ENCODE data around the gene MORN3. TPM values are rescaled to one million over a fixed set of nuclear protein-coding genes. Genes with fewer than 3 reads are reported as not detected.

The MORN3 gene
- total RNA-seq, 1 experiment from 2014 or later: 0.34 TPM

DNA sequence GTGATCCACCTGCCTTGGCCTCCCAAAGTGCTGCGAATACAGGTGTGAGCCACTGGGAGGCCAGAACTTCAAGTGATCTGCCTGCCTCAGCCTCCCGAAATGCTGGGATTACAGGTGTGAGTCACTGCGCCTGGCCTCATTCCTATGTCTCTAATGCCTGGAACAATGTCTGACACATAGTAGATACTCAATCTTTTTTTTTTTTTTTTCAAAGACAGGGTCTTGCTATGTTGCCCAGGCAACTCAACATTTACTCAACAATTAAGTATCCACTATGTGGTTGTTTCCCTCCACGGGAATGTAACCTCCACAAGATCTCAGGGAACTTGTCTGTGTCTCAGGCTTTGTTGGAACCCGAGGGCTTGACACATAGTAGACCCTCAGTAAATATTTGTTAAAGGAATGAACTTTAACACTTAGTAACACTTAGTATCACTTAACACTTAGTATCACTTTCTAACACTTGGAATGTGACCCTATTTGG lies 40.1 kb upstream of the MORN3 start:
- no peaks in the 10 kb centered on the region for H3K36me3 ChIP-seq (ENCODE audit: control insufficient read depth in 1 of 2, insufficient read depth in 2 of 2, low read length in 2 of 2)
- RAD21 ChIA-PET (ENCODE audit: low non-redundant PET in 1 of 2, low total read pairs in 2 of 2, uncharacterized antibody in 2 of 2, unreplicated experiment in 2 of 2): no interaction called here
- CTCF ChIA-PET: no interaction called here
- POLR2A ChIA-PET: no interaction called here
- no TSS peak for BruUV-seq (replicated peaks)
- H3K79me2 ChIP-seq (ENCODE audit: insufficient read depth, low read length): peaks cover 19% of the 10 kb centered on the region
- H3K9me2 ChIP-seq (ENCODE audit: insufficient read depth): no peaks in the 10 kb centered on the region
- ATAC-seq: peak; percentile 18
- H3K27ac ChIP-seq (ENCODE audit: low read depth, low read length): no peak overlapping the region
- H3K27me3 ChIP-seq (ENCODE audit: insufficient read depth, low read length): no peaks in the 10 kb centered on the region
- intact Hi-C loops (cut with micrococcal nuclease): no loop called here
- H2AFZ ChIP-seq (ENCODE audit: low read depth, low read length, poor library complexity, severe bottlenecking): no peak overlapping the region
- peaks cover 10 to 42% of the 10 kb centered on the region in 2 experiments; a peak in 3 of 4 replicates for H3K4me1 ChIP-seq (ENCODE audit: control insufficient read depth in 1 of 2, insufficient read depth in 2 of 2, low read length in 2 of 2)
- no peaks in the 10 kb centered on the region for H4K20me1 ChIP-seq (ENCODE audit: insufficient read depth)
- H3K9me3 ChIP-seq (ENCODE audit: control insufficient read depth in 1 of 2, insufficient read depth in 1 of 2, low read depth in 1 of 2, low read length in 2 of 2): no peaks in the 10 kb centered on the region
- DNase-seq (ENCODE audit: low read depth, low spot score): peak; percentile 51
- H3K9ac ChIP-seq (ENCODE audit: low read length): no peak overlapping the region
- H3K4me2 ChIP-seq (ENCODE audit: low read length): peak overlapping the region; percentile 9
- no peak overlapping the region for H3K4me3 ChIP-seq (replicated peaks in 1 of 2; ENCODE audit: low read depth in 1 of 2, low read length in 2 of 2)
- peak; percentile 41; the same call in 1 of the 2 replicates for TF ChIP-seq JUND (IDR thresholded peaks at IDR 0.05)
- TF ChIP-seq SIN3A (IDR thresholded peaks at IDR 0.05; ENCODE audit: low read depth): no peak
- TF ChIP-seq RAD21 (IDR thresholded peaks at IDR 0.05; ENCODE audit: low read depth): no peak
- no peak for TF ChIP-seq EZH2phosphoT487 (IDR thresholded peaks at IDR 0.05; ENCODE audit: borderline replicate concordance)
- no peak for TF ChIP-seq SP1 (IDR thresholded peaks at IDR 0.05; ENCODE audit: low read depth)
- TF ChIP-seq, protein P1, sequence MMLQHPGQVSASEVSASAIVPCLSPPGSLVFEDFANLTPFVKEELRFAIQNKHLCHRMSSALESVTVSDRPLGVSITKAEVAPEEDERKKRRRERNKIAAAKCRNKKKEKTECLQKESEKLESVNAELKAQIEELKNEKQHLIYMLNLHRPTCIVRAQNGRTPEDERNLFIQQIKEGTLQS (IDR thresholded peaks at IDR 0.05): no peak
- TF ChIP-seq, protein P2, sequence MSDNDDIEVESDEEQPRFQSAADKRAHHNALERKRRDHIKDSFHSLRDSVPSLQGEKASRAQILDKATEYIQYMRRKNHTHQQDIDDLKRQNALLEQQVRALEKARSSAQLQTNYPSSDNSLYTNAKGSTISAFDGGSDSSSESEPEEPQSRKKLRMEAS (IDR thresholded peaks at IDR 0.05): peak; percentile 72
- TF ChIP-seq SRF (IDR thresholded peaks at IDR 0.05; ENCODE audit: low read depth): no peak
- TF ChIP-seq POLR2AphosphoS5 (IDR thresholded peaks at IDR 0.05; ENCODE audit: low read depth, low read length): no peak
- TF ChIP-seq ELF1 (IDR thresholded peaks at IDR 0.05; ENCODE audit: borderline replicate concordance, low read depth): no peak
- TF ChIP-seq ZFX (IDR thresholded peaks at IDR 0.05): no peak
- TF ChIP-seq TCF7L2 (IDR thresholded peaks at IDR 0.05; ENCODE audit: borderline replicate concordance, extremely low read depth, insufficient read depth, insufficient read length): no peak
- TF ChIP-seq, protein P3, sequence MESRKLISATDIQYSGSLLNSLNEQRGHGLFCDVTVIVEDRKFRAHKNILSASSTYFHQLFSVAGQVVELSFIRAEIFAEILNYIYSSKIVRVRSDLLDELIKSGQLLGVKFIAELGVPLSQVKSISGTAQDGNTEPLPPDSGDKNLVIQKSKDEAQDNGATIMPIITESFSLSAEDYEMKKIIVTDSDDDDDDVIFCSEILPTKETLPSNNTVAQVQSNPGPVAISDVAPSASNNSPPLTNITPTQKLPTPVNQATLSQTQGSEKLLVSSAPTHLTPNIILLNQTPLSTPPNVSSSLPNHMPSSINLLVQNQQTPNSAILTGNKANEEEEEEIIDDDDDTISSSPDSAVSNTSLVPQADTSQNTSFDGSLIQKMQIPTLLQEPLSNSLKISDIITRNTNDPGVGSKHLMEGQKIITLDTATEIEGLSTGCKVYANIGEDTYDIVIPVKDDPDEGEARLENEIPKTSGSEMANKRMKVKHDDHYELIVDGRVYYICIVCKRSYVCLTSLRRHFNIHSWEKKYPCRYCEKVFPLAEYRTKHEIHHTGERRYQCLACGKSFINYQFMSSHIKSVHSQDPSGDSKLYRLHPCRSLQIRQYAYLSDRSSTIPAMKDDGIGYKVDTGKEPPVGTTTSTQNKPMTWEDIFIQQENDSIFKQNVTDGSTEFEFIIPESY (IDR thresholded peaks at IDR 0.05; ENCODE audit: extremely low read depth, insufficient replicate concordance, low read length): no peak
- peak; percentile 49; the same call in 1 of the 2 replicates for TF ChIP-seq FOSL1 (IDR thresholded peaks at IDR 0.05; ENCODE audit: low read depth)
- TF ChIP-seq, protein P4, sequence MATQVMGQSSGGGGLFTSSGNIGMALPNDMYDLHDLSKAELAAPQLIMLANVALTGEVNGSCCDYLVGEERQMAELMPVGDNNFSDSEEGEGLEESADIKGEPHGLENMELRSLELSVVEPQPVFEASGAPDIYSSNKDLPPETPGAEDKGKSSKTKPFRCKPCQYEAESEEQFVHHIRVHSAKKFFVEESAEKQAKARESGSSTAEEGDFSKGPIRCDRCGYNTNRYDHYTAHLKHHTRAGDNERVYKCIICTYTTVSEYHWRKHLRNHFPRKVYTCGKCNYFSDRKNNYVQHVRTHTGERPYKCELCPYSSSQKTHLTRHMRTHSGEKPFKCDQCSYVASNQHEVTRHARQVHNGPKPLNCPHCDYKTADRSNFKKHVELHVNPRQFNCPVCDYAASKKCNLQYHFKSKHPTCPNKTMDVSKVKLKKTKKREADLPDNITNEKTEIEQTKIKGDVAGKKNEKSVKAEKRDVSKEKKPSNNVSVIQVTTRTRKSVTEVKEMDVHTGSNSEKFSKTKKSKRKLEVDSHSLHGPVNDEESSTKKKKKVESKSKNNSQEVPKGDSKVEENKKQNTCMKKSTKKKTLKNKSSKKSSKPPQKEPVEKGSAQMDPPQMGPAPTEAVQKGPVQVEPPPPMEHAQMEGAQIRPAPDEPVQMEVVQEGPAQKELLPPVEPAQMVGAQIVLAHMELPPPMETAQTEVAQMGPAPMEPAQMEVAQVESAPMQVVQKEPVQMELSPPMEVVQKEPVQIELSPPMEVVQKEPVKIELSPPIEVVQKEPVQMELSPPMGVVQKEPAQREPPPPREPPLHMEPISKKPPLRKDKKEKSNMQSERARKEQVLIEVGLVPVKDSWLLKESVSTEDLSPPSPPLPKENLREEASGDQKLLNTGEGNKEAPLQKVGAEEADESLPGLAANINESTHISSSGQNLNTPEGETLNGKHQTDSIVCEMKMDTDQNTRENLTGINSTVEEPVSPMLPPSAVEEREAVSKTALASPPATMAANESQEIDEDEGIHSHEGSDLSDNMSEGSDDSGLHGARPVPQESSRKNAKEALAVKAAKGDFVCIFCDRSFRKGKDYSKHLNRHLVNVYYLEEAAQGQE (IDR thresholded peaks at IDR 0.05; ENCODE audit: low read depth): no peak
- TF ChIP-seq YY1 (IDR thresholded peaks at IDR 0.05; ENCODE audit: extremely low read depth, insufficient replicate concordance, low read depth, low read length): no peak
- TF ChIP-seq, protein P5, sequence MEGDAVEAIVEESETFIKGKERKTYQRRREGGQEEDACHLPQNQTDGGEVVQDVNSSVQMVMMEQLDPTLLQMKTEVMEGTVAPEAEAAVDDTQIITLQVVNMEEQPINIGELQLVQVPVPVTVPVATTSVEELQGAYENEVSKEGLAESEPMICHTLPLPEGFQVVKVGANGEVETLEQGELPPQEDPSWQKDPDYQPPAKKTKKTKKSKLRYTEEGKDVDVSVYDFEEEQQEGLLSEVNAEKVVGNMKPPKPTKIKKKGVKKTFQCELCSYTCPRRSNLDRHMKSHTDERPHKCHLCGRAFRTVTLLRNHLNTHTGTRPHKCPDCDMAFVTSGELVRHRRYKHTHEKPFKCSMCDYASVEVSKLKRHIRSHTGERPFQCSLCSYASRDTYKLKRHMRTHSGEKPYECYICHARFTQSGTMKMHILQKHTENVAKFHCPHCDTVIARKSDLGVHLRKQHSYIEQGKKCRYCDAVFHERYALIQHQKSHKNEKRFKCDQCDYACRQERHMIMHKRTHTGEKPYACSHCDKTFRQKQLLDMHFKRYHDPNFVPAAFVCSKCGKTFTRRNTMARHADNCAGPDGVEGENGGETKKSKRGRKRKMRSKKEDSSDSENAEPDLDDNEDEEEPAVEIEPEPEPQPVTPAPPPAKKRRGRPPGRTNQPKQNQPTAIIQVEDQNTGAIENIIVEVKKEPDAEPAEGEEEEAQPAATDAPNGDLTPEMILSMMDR (IDR thresholded peaks at IDR 0.05 in 2 of 3, conservative IDR thresholded peaks at IDR 0.05 in 1 of 3; ENCODE audit: borderline replicate concordance in 1 of 3, insufficient read depth in 1 of 3, low read depth in 2 of 3, low read length in 2 of 3): peak in 2 of 3 experiments; percentile 17 to 22; a peak in 2 of 6 replicates
- TF ChIP-seq EZH2 (IDR thresholded peaks at IDR 0.05): no peak
- TF ChIP-seq CBX3 (IDR thresholded peaks at IDR 0.05; ENCODE audit: low read depth): peak; percentile 51; the same call in 1 of the 2 replicates
- TF ChIP-seq ZNF274 (IDR thresholded peaks at IDR 0.05; ENCODE audit: low read depth, low read length): no peak
- no peak for TF ChIP-seq CEBPB (IDR thresholded peaks at IDR 0.05; ENCODE audit: low read depth)
